Keratinocyte (primary cell): Measurements from ENCODE around the gene CLEC16A. TPM values are rescaled to one million over a fixed set of nuclear protein-coding genes. Genes with fewer than 3 reads are reported as not detected.

ENCODE experiments used
- DNase-seq: peaks from one replicate; pipeline ENCODE4 v3.0.0-alpha.2; 2011; ENCODE audit warnings: low read depth, missing footprints, low spot score
- FAIRE-seq: peaks from 2 replicates; lab custom pipeline; 2011; peaks lifted over from hg19 to GRCh38; lab: Jason Lieb, UNC
- H2AFZ ChIP-seq: 2 replicates; pipeline ENCODE4 v1.6.0; 2012; ENCODE audit warnings: low read length, control low read depth, inconsistent platforms; ENCODE audit not compliant: control insufficient read depth
- H3K27ac ChIP-seq: 2 replicates; pipeline ENCODE4 v1.5.1; 2011; ENCODE audit warnings: low read length; ENCODE audit not compliant: control insufficient read depth, insufficient read depth
- H3K27me3 ChIP-seq: 3 replicates; pipeline ENCODE4 v1.6.0; 2011; ENCODE audit warnings: low read length; ENCODE audit not compliant: control insufficient read depth, insufficient read depth; ENCODE audit errors: extremely low read depth
- H3K36me3 ChIP-seq, 2 experiments: 2 replicates in 1 of 2; 3 replicates in 1 of 2; pipeline ENCODE4 v1.5.1; 2011; ENCODE audit warnings: low read length in 2 of 2, mild to moderate bottlenecking in 1 of 2; ENCODE audit not compliant: control insufficient read depth in 2 of 2, insufficient read depth in 2 of 2; ENCODE audit errors: extremely low read depth in 1 of 2
- H3K4me1 ChIP-seq: 3 replicates; pipeline ENCODE4 v1.5.1; 2011; ENCODE audit warnings: low read length; ENCODE audit not compliant: control insufficient read depth, insufficient read depth; ENCODE audit errors: extremely low read depth
- H3K4me2 ChIP-seq: 3 replicates; pipeline ENCODE4 v1.6.0; 2011; ENCODE audit warnings: low read depth, low read length; ENCODE audit not compliant: control insufficient read depth, insufficient read depth; ENCODE audit errors: extremely low read depth
- H3K4me3 ChIP-seq, 3 experiments: fragments of 200-600 bp in 1 of 3; sonication (generic) in 1 of 3; 2 replicates in 2 of 3; 3 replicates in 1 of 3; pipeline ENCODE4 v1.5.1; 2011 to 2016; ENCODE audit warnings: low read length in 3 of 3, mild to moderate bottlenecking in 3 of 3, control low read depth in 2 of 3, inconsistent platforms in 1 of 3, low read depth in 1 of 3, mixed read lengths in 1 of 3, mixed run types in 1 of 3, moderate library complexity in 1 of 3; ENCODE audit not compliant: control insufficient read depth in 2 of 3, insufficient read depth in 2 of 3; ENCODE audit errors: extremely low read depth in 1 of 3
- H3K79me2 ChIP-seq: 2 replicates; pipeline ENCODE4 v1.6.0; 2012; ENCODE audit warnings: low read length; ENCODE audit not compliant: control insufficient read depth, insufficient read depth
- H3K9ac ChIP-seq: 3 replicates; pipeline ENCODE4 v1.6.0; 2011; ENCODE audit warnings: low read length; ENCODE audit not compliant: control insufficient read depth, insufficient read depth; ENCODE audit errors: extremely low read depth
- H3K9me1 ChIP-seq: 3 replicates; pipeline ENCODE4 v1.6.0; 2011; ENCODE audit warnings: low read length; ENCODE audit not compliant: control insufficient read depth, insufficient read depth; ENCODE audit errors: extremely low read depth
- H3K9me3 ChIP-seq: 2 replicates; pipeline ENCODE4 v1.5.1; 2012; ENCODE audit warnings: low read depth, low read length; ENCODE audit not compliant: control insufficient read depth
- H4K20me1 ChIP-seq: 3 replicates; pipeline ENCODE4 v1.6.0; 2011; ENCODE audit warnings: low read length; ENCODE audit not compliant: control insufficient read depth, insufficient read depth; ENCODE audit errors: extremely low read depth
- CTCF ChIP-seq, 3 experiments: IDR thresholded peaks in 1 of 3; conservative IDR thresholded peaks in 1 of 3; optimal IDR thresholded peaks in 1 of 3; 2 replicates in 2 of 3; 3 replicates in 1 of 3; pipeline versions ENCODE3 to v1.5.1; 2011; ENCODE audit warnings: low read length in 3 of 3, mild to moderate bottlenecking in 3 of 3, moderate library complexity in 2 of 3, control low read depth in 1 of 3, inconsistent platforms in 1 of 3; ENCODE audit not compliant: insufficient read depth in 2 of 3; ENCODE audit errors: extremely low read depth in 1 of 3
- EZH2 ChIP-seq: IDR thresholded peaks from one replicate; pipeline ENCODE4 v1.6.1; 2012; ENCODE audit warnings: inconsistent platforms, mild to moderate bottlenecking, low read length, moderate library complexity
- dilution Hi-C: fragments of 300-500 bp; cut with MboI; formaldehyde crosslinking; loops from one replicate; pipeline ENCODE4 v1.7.0; 2020; ENCODE audit warnings: low sequenced_read_pairs; ENCODE audit not compliant: extremely low pct_ligation_motif_present
- polyA plus RNA-seq, 5 experiments: library from polyadenylated mRNA; depleted of rRNA in 3 of 5; stranded (reverse) in 3 of 5; stranded (forward) in 1 of 5; unstranded in 1 of 5; fragments of >200 nt; gene quantifications; 1 replicate in 1 of 5; 2 replicates in 3 of 5; 3 replicates in 1 of 5; pipeline versions ENCODE4 v1.2.1 to v1.2.3, GENCODE V29; 2011 to 2012; ENCODE audit warnings: missing spikeins in 2 of 5, low read depth in 1 of 5, low replicate concordance in 1 of 5

The CLEC16A gene
- polyA plus RNA-seq, 1 donor (not counting 4 experiments of a cell fraction or from before 2014, with no cell fraction given), result 9.5 TPM

GRCh38 chr16:11039726-11040125 lies 95.4 kb downstream of the CLEC16A start:
- no peaks in the 10 kb centered on the region for H3K9me1 ChIP-seq
- FAIRE-seq (no peak), DNase-seq (no peak)
- no peak overlapping the region for H3K9ac ChIP-seq
- peaks cover 8 to 15% of the 10 kb centered on the region in 2 experiments for H3K36me3 ChIP-seq
- H3K9me3 ChIP-seq, result no peaks in the 10 kb centered on the region
- no peak overlapping the region for H3K4me3 ChIP-seq
- no peaks in the 10 kb centered on the region for H3K79me2 ChIP-seq
- TF ChIP-seq CTCF (optimal IDR thresholded peaks at IDR 0.05 in 1 of 3, IDR thresholded peaks at IDR 0.05 in 1 of 3, conservative IDR thresholded peaks at IDR 0.05 in 1 of 3; ENCODE audit: extremely low read depth in 1 of 3, insufficient read depth in 2 of 3, low read length in 3 of 3), result no peak
- no peak for TF ChIP-seq EZH2
- dilution Hi-C loops, result no loop called here
- H3K4me1 ChIP-seq, result peaks cover 18% of the 10 kb centered on the region
- peak overlapping the region; percentile 76 for H3K27ac ChIP-seq
- no peaks in the 10 kb centered on the region for H4K20me1 ChIP-seq
- H2AFZ ChIP-seq, result no peak overlapping the region
- H3K27me3 ChIP-seq, result no peaks in the 10 kb centered on the region
- no peak overlapping the region for H3K4me2 ChIP-seq

GRCh38 chr16:11042191-11042590 lies 97.8 kb downstream of the CLEC16A start:
- Histone ChIP-seq H3K4me1 (peaks cover 15% of the 10 kb centered on the region), H2AFZ (no peak overlapping the region), H3K9me3 (no peaks in the 10 kb centered on the region), H3K9me1 (no peaks in the 10 kb centered on the region), H3K36me3 (peaks cover 5 to 14% of the 10 kb centered on the region in 2 experiments), H3K4me3 (no peak overlapping the region), H3K27me3 (no peaks in the 10 kb centered on the region), H3K9ac (no peak overlapping the region), H3K79me2 (no peaks in the 10 kb centered on the region), H3K4me2 (no peak overlapping the region), H3K27ac (no peak overlapping the region), H4K20me1 (no peaks in the 10 kb centered on the region)
- FAIRE-seq, result no peak
- dilution Hi-C loops, result no loop called here
- TF ChIP-seq CTCF (optimal IDR thresholded peaks at IDR 0.05 in 1 of 3, IDR thresholded peaks at IDR 0.05 in 1 of 3, conservative IDR thresholded peaks at IDR 0.05 in 1 of 3; ENCODE audit: extremely low read depth in 1 of 3, insufficient read depth in 2 of 3, low read length in 3 of 3) (no peak), EZH2 (no peak)
- DNase-seq, result no peak
